ENCODE data around the gene SYTL3. TPM values are rescaled to one million over a fixed set of nuclear protein-coding genes. Genes with fewer than 3 reads are reported as not detected.

Gene SYTL3
- total and polyA plus RNA-seq, 2 of the 8 experiments (the other 6 are each of a cell fraction or from before 2014, with no cell fraction given), result 0.27 to 0.99 TPM

DNA sequence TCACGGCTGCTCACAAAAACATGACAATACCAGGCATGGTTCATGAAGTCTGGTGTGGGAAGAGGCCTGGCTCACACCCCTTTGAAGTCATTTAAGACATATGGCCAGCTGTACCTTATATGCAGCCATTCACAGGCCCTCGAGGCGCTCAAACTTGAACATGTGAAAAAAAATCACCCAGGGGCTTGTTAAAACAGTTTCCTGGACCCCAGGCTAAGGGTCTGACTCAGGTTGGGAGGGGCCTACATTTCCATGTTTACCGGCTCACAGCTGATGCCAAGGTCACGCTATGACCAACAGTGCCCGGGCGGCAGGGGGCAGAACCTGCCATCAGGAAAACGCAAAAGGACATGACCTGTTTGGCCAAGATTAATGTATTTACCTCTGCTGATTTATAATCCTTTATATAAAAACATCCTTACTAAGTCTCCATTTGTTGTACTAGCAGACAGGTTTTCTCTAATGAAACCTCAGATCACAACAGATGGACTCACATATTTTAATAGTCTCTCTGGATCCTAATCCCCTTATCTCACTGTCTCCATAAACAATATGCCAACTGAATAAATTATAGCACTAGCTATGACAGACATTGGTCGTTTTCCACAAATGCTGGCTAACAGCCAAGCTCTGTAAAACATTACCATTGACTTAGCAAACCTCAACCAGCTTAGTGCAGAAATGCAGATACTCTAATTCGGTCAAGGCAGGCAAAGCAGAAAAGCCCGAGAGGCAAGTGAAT is 149.4 kb downstream of the SYTL3 start:
- Histone ChIP-seq H3K4me2 (ENCODE audit: insufficient read depth in 1 of 2, low read depth in 2 of 2, low read length in 2 of 2) (no peak overlapping the region), H3K4ac (replicated peaks; ENCODE audit: insufficient read length, low read depth, low read length) (no peak overlapping the region), H2AK5ac (ENCODE audit: low read depth, low read length) (no peak overlapping the region), H2BK12ac (ENCODE audit: low read depth, low read length) (no peak overlapping the region), H3K4me1 (replicated peaks in 1 of 4; ENCODE audit: control insufficient read depth in 3 of 4, insufficient read depth in 4 of 4, low read length in 3 of 4) (peaks cover 8 to 23% (median 11%) of the 10 kb centered on the region in 4 experiments), H4K91ac (replicated peaks; ENCODE audit: insufficient read length, low read length) (no peak overlapping the region), H4K8ac (ENCODE audit: extremely low read depth, insufficient read depth, low read length) (no peak overlapping the region), H2BK20ac (ENCODE audit: low read length) (no peak overlapping the region), H3K27me3 (replicated peaks in 1 of 4; ENCODE audit: control insufficient read depth in 3 of 4, extremely low read depth in 1 of 4, insufficient read depth in 3 of 4, low read length in 3 of 4) (no peaks in the 10 kb centered on the region), H2BK120ac (replicated peaks; ENCODE audit: low read depth, low read length) (no peak overlapping the region), H3K18ac (ENCODE audit: extremely low read depth, low read length) (no peak overlapping the region), H3K79me1 (ENCODE audit: low read depth, low read length) (peaks cover 8% of the 10 kb centered on the region), H3K9ac (replicated peaks in 1 of 4; ENCODE audit: extremely low read depth in 1 of 4, low read depth in 3 of 4, low read length in 3 of 4) (no peak overlapping the region), H4K5ac (ENCODE audit: insufficient read length, low read depth, low read length) (no peak overlapping the region), H3K36me3 (ENCODE audit: control insufficient read depth in 2 of 4, insufficient read depth in 4 of 4, low read length in 3 of 4) (peaks cover 0 to 16% (median 0%) of the 10 kb centered on the region in 4 experiments; a peak in 2 of 8 replicates), H3K56ac (replicated peaks; ENCODE audit: insufficient read length, low read depth, low read length) (no peak overlapping the region), H2BK15ac (ENCODE audit: low read length) (no peak overlapping the region), H3K23ac (ENCODE audit: insufficient read length) (no peak overlapping the region), H4K20me1 (replicated peaks in 1 of 2; ENCODE audit: control insufficient read depth in 1 of 2, insufficient read depth in 2 of 2, low read length in 2 of 2) (peaks cover 53 to 55% of the 10 kb centered on the region in 2 experiments), H3K23me2 (ENCODE audit: low read depth, low read length) (no peaks in the 10 kb centered on the region), H3K9me3 (ENCODE audit: insufficient read depth in 2 of 2, low read depth in 1 of 2, low read length in 1 of 2) (no peaks in the 10 kb centered on the region), H3K79me2 (ENCODE audit: control insufficient read depth in 1 of 2, insufficient read depth in 2 of 2, low read length in 2 of 2) (peaks cover 66 to 98% of the 10 kb centered on the region in 2 experiments), H2BK5ac (ENCODE audit: low read depth, low read length) (no peak overlapping the region), H3K27ac (ENCODE audit: low read depth, low read length) (no peak overlapping the region), H3K4me3 (ENCODE audit: extremely low read depth in 1 of 4, insufficient read depth in 2 of 4, low read depth in 3 of 4, low read length in 4 of 4) (no peak overlapping the region), H2AFZ (ENCODE audit: low read length) (no peak overlapping the region), H3K14ac (ENCODE audit: insufficient read length) (no peak overlapping the region)
- 74% methylated on average over 11 of the region's 11 CpGs; no CpG with 5 or more reads in 1 of the 2 experiments for WGBS, 2 experiments (ENCODE audit: extremely low coverage in 1 of 2, insufficient coverage in 1 of 2, insufficient read length in 1 of 2, insufficient replicate concordance in 2 of 2, low coverage in 1 of 2, low lambda C conversion rate in 2 of 2, missing lambda C conversion rate in 1 of 2)
- POLR2A ChIA-PET (ENCODE audit: partially characterized antibody), result interaction anchor here (1.0 to 5.6 kb wide), 5 partner anchors 9 to 37 kb away, joined by 3 to 31 read pairs (median 12); no protein-coding TSS in a partner anchor
- no peak for FAIRE-seq
- DNase-seq (ENCODE audit: low read depth in 1 of 2, low spot score in 2 of 2), result no peak
- CTCF ChIA-PET (ENCODE audit: partially characterized antibody), result interaction anchor here (0.6 to 2.7 kb wide), 9 partner anchors 9 to 173 kb away, joined by 3 to 13 read pairs (median 3); no protein-coding TSS in a partner anchor
- TF ChIP-seq TCF12 (IDR thresholded peaks at IDR 0.05; ENCODE audit: low read depth, low read length) (no peak), CREB1 (IDR thresholded peaks at IDR 0.05) (no peak), YY1 (IDR thresholded peaks at IDR 0.05; ENCODE audit: low read depth, low read length) (no peak), BRCA1 (IDR thresholded peaks at IDR 0.05; ENCODE audit: low read depth, low read length) (no peak), TEAD4 (IDR thresholded peaks at IDR 0.05; ENCODE audit: low read depth, low read length) (no peak), SIN3A (conservative IDR thresholded peaks at IDR 0.05 in 1 of 2, IDR thresholded peaks at IDR 0.05 in 1 of 2; ENCODE audit: low read depth in 1 of 2, low read length in 2 of 2) (no peak), SAP30 (IDR thresholded peaks at IDR 0.05; ENCODE audit: insufficient read depth, insufficient replicate concordance, low read length) (no peak)
- TF ChIP-seq, protein P1, sequence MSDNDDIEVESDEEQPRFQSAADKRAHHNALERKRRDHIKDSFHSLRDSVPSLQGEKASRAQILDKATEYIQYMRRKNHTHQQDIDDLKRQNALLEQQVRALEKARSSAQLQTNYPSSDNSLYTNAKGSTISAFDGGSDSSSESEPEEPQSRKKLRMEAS (IDR thresholded peaks at IDR 0.05), result no peak
- TF ChIP-seq, protein P2, sequence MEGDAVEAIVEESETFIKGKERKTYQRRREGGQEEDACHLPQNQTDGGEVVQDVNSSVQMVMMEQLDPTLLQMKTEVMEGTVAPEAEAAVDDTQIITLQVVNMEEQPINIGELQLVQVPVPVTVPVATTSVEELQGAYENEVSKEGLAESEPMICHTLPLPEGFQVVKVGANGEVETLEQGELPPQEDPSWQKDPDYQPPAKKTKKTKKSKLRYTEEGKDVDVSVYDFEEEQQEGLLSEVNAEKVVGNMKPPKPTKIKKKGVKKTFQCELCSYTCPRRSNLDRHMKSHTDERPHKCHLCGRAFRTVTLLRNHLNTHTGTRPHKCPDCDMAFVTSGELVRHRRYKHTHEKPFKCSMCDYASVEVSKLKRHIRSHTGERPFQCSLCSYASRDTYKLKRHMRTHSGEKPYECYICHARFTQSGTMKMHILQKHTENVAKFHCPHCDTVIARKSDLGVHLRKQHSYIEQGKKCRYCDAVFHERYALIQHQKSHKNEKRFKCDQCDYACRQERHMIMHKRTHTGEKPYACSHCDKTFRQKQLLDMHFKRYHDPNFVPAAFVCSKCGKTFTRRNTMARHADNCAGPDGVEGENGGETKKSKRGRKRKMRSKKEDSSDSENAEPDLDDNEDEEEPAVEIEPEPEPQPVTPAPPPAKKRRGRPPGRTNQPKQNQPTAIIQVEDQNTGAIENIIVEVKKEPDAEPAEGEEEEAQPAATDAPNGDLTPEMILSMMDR (IDR thresholded peaks at IDR 0.05; ENCODE audit: control extremely low read depth in 1 of 3, insufficient read depth in 1 of 3, low read depth in 1 of 3, low read length in 3 of 3), result no peak
